ELR (cell line): ENCODE results near the gene SF1.
A peak's percentile ranks its signal among the peaks of the same experiment; 100 is the strongest.

Source experiments
- DNase-seq: peaks from one replicate; pipeline ENCODE4 v3.0.0-alpha.2; 2015; ENCODE audit warnings: low read depth

Gene SF1

GRCh38 chr11:64801561-64802369 is 23.4 kb upstream of the SF1 start:
- DNase-seq = no peak

GRCh38 chr11:64801158-64801464 is 22.8 kb upstream of the SF1 start:
- no peak for DNase-seq

- DNase-seq = no peak
Observed at GRCh38 chr11:64800303-64801157, 22.2 kb upstream of the SF1 start.

- no peak for DNase-seq
Observed at GRCh38 chr11:64799623-64800302, 21.4 kb upstream of the SF1 start.

GRCh38 chr11:64799256-64799622 is 20.9 kb upstream of the SF1 start:
- no peak for DNase-seq

- DNase-seq = no peak
Observed at GRCh38 chr11:64796757-64797541, 18.6 kb upstream of the SF1 start.

- DNase-seq = no peak
Observed at GRCh38 chr11:64796047-64796756, 17.9 kb upstream of the SF1 start.

GRCh38 chr11:64794526-64794925 is 16.2 kb upstream of the SF1 start:
- no peak for DNase-seq

GRCh38 chr11:64793271-64794160 is 15.2 kb upstream of the SF1 start:
- no peak for DNase-seq

GRCh38 chr11:64792482-64792881 is 14.1 kb upstream of the SF1 start:
- no peak for DNase-seq

GRCh38 chr11:64791781-64792291 is 13.5 kb upstream of the SF1 start:
- DNase-seq = no peak

- no peak for DNase-seq
Observed at GRCh38 chr11:64790205-64791095, 12.1 kb upstream of the SF1 start.

- DNase-seq = no peak
Observed at GRCh38 chr11:64789331-64790204, 11.2 kb upstream of the SF1 start.

- no peak for DNase-seq
Observed at GRCh38 chr11:64788321-64789215, 10.2 kb upstream of the SF1 start.

GRCh38 chr11:64787526-64788320 is 9.4 kb upstream of the SF1 start:
- peak; percentile 64 for DNase-seq

GRCh38 chr11:64786308-64786707 is 8.0 kb upstream of the SF1 start:
- no peak for DNase-seq
